OCI-LY7 (cell line): ENCODE data around the gene KIF12. TPM values are rescaled to one million over a fixed set of nuclear protein-coding genes. Genes with fewer than 3 reads are reported as not detected.

Source experiments
- BruUV-seq: library from RNA; stranded (reverse); fragments of 400-500 nt; replicated peaks from 2 replicates; lab custom pipeline; 2021; lab: Mats Ljungman, UMichigan
- CTCF ChIA-PET: fragments of 300-600 bp; sonication (Branson Sonifier 250); formaldehyde crosslinking; loops from one replicate; lab custom pipeline; 2022; ENCODE audit warnings: antibody characterized with exemption; ENCODE audit not compliant: unreplicated experiment; lab: Charles Lee
- POLR2A ChIA-PET: fragments of 300-600 bp; sonication (Branson Sonifier 250); formaldehyde crosslinking; loops from one replicate; lab custom pipeline; 2022; ENCODE audit warnings: antibody characterized with exemption; lab: Charles Lee
- DNase-seq: peaks from one replicate; pipeline ENCODE4 v3.0.0-alpha.2; 2015; ENCODE audit warnings: low spot score
- H2AFZ ChIP-seq: fragments of 200-600 bp; sonication (generic), shearing (Covaris generic); 2 replicates; pipeline ENCODE4 v1.6.1; 2014; ENCODE audit warnings: mild to moderate bottlenecking, antibody characterized with exemption, low read length, moderate library complexity
- H3K27ac ChIP-seq: fragments of 200-600 bp; sonication (generic); 2 replicates; pipeline ENCODE4 v1.5.1; 2014; ENCODE audit warnings: mixed run types, low read depth, mild to moderate bottlenecking, moderate library complexity, low read length, inconsistent platforms; ENCODE audit not compliant: poor library complexity, severe bottlenecking
- H3K36me3 ChIP-seq: fragments of 200-600 bp; sonication (generic); 2 replicates; pipeline ENCODE4 v1.6.1; 2014; ENCODE audit warnings: mild to moderate bottlenecking, antibody characterized with exemption, low read length, moderate library complexity, mixed read lengths; ENCODE audit not compliant: insufficient read depth
- H3K4me1 ChIP-seq: fragments of 200-600 bp; sonication (generic); 2 replicates; pipeline ENCODE4 v1.5.1; 2014; ENCODE audit warnings: mild to moderate bottlenecking, low read length; ENCODE audit not compliant: insufficient read depth, poor library complexity, severe bottlenecking
- H3K4me2 ChIP-seq: fragments of 200-600 bp; sonication (generic); 2 replicates; pipeline ENCODE4 v1.6.1; 2014; ENCODE audit warnings: mild to moderate bottlenecking, low read length
- H3K4me3 ChIP-seq: fragments of 200-600 bp; sonication (generic); 2 replicates; pipeline ENCODE4 v1.5.1; 2014; ENCODE audit warnings: mild to moderate bottlenecking, low read depth, low read length; ENCODE audit not compliant: poor library complexity, severe bottlenecking
- H3K79me2 ChIP-seq: fragments of 200-600 bp; sonication (generic); 2 replicates; pipeline ENCODE4 v1.6.1; 2016; ENCODE audit warnings: low read depth, mild to moderate bottlenecking, low read length, moderate library complexity, mixed read lengths; ENCODE audit not compliant: insufficient read depth
- H3K9me2 ChIP-seq: fragments of 200-600 bp; sonication (generic); 2 replicates; pipeline ENCODE4 v1.6.1; 2016; ENCODE audit warnings: mild to moderate bottlenecking, low read length, mixed read lengths; ENCODE audit not compliant: insufficient read depth
- H3K9me3 ChIP-seq: fragments of 200-600 bp; sonication (generic); 2 replicates; pipeline ENCODE4 v1.6.1; 2014; ENCODE audit warnings: mild to moderate bottlenecking, mixed run types, low read length, mixed read lengths
- H4K20me1 ChIP-seq: fragments of 200-600 bp; sonication (generic); 2 replicates; pipeline ENCODE4 v1.6.1; 2014; ENCODE audit warnings: mild to moderate bottlenecking, antibody characterized with exemption, low read length, moderate library complexity, mixed read lengths; ENCODE audit not compliant: insufficient read depth
- CTCF ChIP-seq: fragments of 200-600 bp; sonication (generic); conservative IDR thresholded peaks from 2 replicates; pipeline ENCODE4 v1.5.1; 2014; ENCODE audit warnings: mild to moderate bottlenecking, antibody characterized with exemption, low read length, moderate library complexity, mixed read lengths
- EZH2phosphoT487 ChIP-seq: fragments of 200-600 bp; sonication (generic); IDR thresholded peaks from 2 replicates; pipeline ENCODE4 v1.6.1; 2018; ENCODE audit warnings: low read depth, borderline replicate concordance, mild to moderate bottlenecking, mixed run types, antibody characterized with exemption, low read length, moderate library complexity, mixed read lengths
- intact Hi-C: fragments of 100-400 bp; cut with micrococcal nuclease; formaldehyde crosslinking; loops from one replicate; pipeline ENCODE4 v1.10.0; 2022; ENCODE audit not compliant: unreplicated experiment
- total RNA-seq, 2 experiments: library from RNA; depleted of rRNA in 1 of 2; stranded (reverse); fragments of >200 nt in 1 of 2; shearing (Covaris generic) in 1 of 2; gene quantifications; 2 replicates each; pipeline ENCODE4 v1.2.3, GENCODE V29; 2014 to 2022

The KIF12 gene
- total RNA-seq, 2 experiments from 2014 or later, result not detected

DNA sequence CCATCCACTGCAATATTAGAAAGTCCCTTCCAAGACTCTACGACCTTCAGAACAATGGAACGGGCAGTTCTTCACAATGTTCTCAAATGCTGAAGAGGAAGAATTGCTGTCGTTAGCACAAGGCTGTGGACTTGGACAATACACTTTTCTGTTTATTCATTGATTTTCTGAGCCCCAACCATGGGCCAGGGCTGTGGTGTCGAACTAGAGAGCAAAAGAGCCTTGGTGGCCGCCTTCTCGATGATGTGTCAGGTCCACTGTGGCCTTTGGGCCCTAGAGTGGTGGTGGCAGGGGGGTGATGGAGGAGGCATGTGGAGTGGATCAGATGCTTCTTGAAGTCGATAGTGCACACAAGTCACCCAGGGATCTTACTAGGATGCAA lies 18.5 kb upstream of the KIF12 start:
- POLR2A ChIA-PET, result no interaction called here
- no peak overlapping the region for H2AFZ ChIP-seq
- no peak overlapping the region for H3K27ac ChIP-seq
- H3K9me3 ChIP-seq, result no peaks in the 10 kb centered on the region
- H3K79me2 ChIP-seq, result no peaks in the 10 kb centered on the region
- H3K4me1 ChIP-seq, result no peaks in the 10 kb centered on the region
- no peak overlapping the region for H3K4me2 ChIP-seq
- no peak overlapping the region for H3K4me3 ChIP-seq
- CTCF ChIA-PET, result interaction anchor here (0.6 kb wide), 1 partner anchor 1249 kb away, joined by 3 read pairs; no protein-coding TSS in a partner anchor
- BruUV-seq, result no TSS peak
- TF ChIP-seq CTCF (no peak), EZH2phosphoT487 (no peak)
- no peaks in the 10 kb centered on the region for H4K20me1 ChIP-seq
- DNase-seq, result no peak
- intact Hi-C loops, result no loop called here
- H3K36me3 ChIP-seq, result no peaks in the 10 kb centered on the region
- no peaks in the 10 kb centered on the region for H3K9me2 ChIP-seq

- Histone ChIP-seq H3K9me3 (no peaks in the 10 kb centered on the region), H3K36me3 (no peaks in the 10 kb centered on the region), H3K27ac (no peak overlapping the region), H3K4me2 (no peak overlapping the region), H3K4me3 (no peak overlapping the region), H3K9me2 (no peaks in the 10 kb centered on the region), H4K20me1 (no peaks in the 10 kb centered on the region), H3K4me1 (no peaks in the 10 kb centered on the region), H3K79me2 (no peaks in the 10 kb centered on the region), H2AFZ (no peak overlapping the region)
- TF ChIP-seq CTCF (no peak), EZH2phosphoT487 (no peak)
- no peak for DNase-seq
- ChIA-PET CTCF (no interaction called here), POLR2A (no interaction called here)
- BruUV-seq, result no TSS peak
- intact Hi-C loops, result no loop called here
These were observed 17.1 kb upstream of the KIF12 start for GRCh38 chr9:114116126-114116747.

DNA sequence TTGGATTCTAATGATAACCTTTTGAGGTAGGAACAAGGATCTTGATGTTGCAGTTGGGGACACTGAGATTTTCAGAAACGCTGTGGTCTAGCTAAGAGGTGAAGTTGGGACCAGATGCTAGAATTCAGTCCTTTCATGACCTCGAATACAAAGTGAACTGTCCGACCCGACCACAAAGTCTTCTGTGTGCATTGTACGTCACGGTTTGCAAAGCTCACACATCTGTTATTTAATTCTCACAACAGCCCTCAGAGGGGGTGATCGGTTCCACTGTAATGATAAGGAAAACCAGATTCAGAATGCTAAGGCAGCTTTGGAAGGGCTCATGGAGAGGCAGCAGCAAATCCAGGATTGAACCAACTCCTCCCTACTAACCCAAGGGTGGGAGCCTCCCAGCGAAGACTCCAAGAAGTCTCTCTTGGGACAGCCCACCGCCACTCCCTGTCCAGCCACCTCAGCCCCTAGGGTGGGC lies 16.6 kb upstream of the KIF12 start:
- intact Hi-C loops, result no loop called here
- CTCF ChIA-PET, result no interaction called here
- Histone ChIP-seq H3K4me3 (no peak overlapping the region), H3K27ac (no peak overlapping the region), H2AFZ (no peak overlapping the region), H4K20me1 (no peaks in the 10 kb centered on the region), H3K36me3 (no peaks in the 10 kb centered on the region), H3K4me1 (no peaks in the 10 kb centered on the region), H3K9me2 (no peaks in the 10 kb centered on the region), H3K4me2 (no peak overlapping the region), H3K9me3 (no peaks in the 10 kb centered on the region), H3K79me2 (no peaks in the 10 kb centered on the region)
- POLR2A ChIA-PET, result no interaction called here
- no peak for TF ChIP-seq EZH2phosphoT487
- TF ChIP-seq CTCF, result no peak
- no TSS peak for BruUV-seq
- DNase-seq, result no peak
